ENCODE results near the gene CADM2. TPM values are rescaled to one million over a fixed set of nuclear protein-coding genes. Genes with fewer than 3 reads are reported as not detected.

Gene CADM2
- total and polyA plus RNA-seq, 2 donors (not counting 3 experiments of a cell fraction or from before 2014, with no cell fraction given), result not detected

DNA sequence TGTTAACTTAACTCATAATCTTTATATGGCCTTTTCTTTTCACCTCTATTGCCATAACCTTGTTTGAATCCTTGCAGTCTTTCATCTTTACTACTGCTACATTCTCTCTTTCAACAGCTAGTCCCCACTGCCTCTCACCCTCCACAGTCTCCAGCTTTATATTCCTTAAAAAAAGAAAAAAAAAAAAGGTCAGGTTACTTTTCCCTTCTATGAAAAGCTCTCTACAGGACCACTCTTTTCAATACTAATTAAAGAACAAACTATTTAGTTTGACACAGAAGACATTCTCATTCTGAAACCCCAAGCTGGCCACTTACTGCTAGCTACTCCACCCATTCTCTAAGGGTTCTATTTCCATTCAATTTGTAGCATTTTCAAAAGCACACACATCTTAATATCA is 25.6 kb downstream of the CADM2 start:
- Histone ChIP-seq H2AFZ (ENCODE audit: low read depth, low read length) (no peak overlapping the region), H3K4me1 (ENCODE audit: control insufficient read depth, extremely low read depth, insufficient read depth, low read length) (no peaks in the 10 kb centered on the region), H3K9me3 (replicated peaks; ENCODE audit: control insufficient read depth, insufficient read depth, low read length) (no peaks in the 10 kb centered on the region), H3K27ac (ENCODE audit: insufficient read depth, low read depth, low read length) (no peak overlapping the region), H4K20me1 (replicated peaks; ENCODE audit: control insufficient read depth, extremely low read depth, insufficient read depth, low read length) (no peaks in the 10 kb centered on the region), H3K79me2 (ENCODE audit: control insufficient read depth, insufficient read depth, low read length) (no peaks in the 10 kb centered on the region), H3K27me3 (ENCODE audit: control insufficient read depth in 2 of 2, insufficient read depth in 2 of 2, low read length in 2 of 2) (no peaks in the 10 kb centered on the region), H3K4me3 (replicated peaks in 1 of 3; ENCODE audit: insufficient read depth in 1 of 3, low read depth in 1 of 3, low read length in 3 of 3) (no peak overlapping the region), H3K9ac (replicated peaks; ENCODE audit: extremely low read depth, insufficient read depth, low read length) (no peak overlapping the region), H3K9me1 (replicated peaks; ENCODE audit: control insufficient read depth, extremely low read depth, insufficient read depth, low read length) (no peaks in the 10 kb centered on the region), H3K4me2 (ENCODE audit: insufficient read depth, low read length) (no peak overlapping the region), H3K36me3 (ENCODE audit: control insufficient read depth in 2 of 2, extremely low read depth in 1 of 2, insufficient read depth in 2 of 2, low read length in 2 of 2) (no peaks in the 10 kb centered on the region)
- CTCF ChIA-PET, result no interaction called here
- intact Hi-C loops (cut with micrococcal nuclease) (no loop called here), dilution Hi-C loops (cut with MboI; ENCODE audit: extremely low pct_ligation_motif_present, low sequenced_read_pairs) (no loop called here)
- FAIRE-seq (no peak), DNase-seq (ENCODE audit: low read depth, low spot score) (no peak)
- TF ChIP-seq MYC (IDR thresholded peaks at IDR 0.05; ENCODE audit: low read depth, low read length) (no peak), POLR2A (IDR thresholded peaks at IDR 0.05; ENCODE audit: low read depth, low read length) (no peak), FOS (IDR thresholded peaks at IDR 0.05; ENCODE audit: borderline replicate concordance, insufficient read depth, low read length) (no peak), EZH2 (IDR thresholded peaks at IDR 0.05; ENCODE audit: borderline replicate concordance, low read depth, low read length, severe bottlenecking) (no peak), JUN (IDR thresholded peaks at IDR 0.05; ENCODE audit: borderline replicate concordance, insufficient read depth, insufficient read length, low read depth) (no peak), POLR2AphosphoS5 (IDR thresholded peaks at IDR 0.05; ENCODE audit: insufficient read depth, low read depth, low read length) (no peak), GATA2 (IDR thresholded peaks at IDR 0.05; ENCODE audit: insufficient read depth, insufficient read length, low read depth, low read length) (no peak)
- TF ChIP-seq, protein P1, sequence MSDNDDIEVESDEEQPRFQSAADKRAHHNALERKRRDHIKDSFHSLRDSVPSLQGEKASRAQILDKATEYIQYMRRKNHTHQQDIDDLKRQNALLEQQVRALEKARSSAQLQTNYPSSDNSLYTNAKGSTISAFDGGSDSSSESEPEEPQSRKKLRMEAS (IDR thresholded peaks at IDR 0.05; ENCODE audit: insufficient read depth, insufficient read length), result no peak
- TF ChIP-seq, protein P2, sequence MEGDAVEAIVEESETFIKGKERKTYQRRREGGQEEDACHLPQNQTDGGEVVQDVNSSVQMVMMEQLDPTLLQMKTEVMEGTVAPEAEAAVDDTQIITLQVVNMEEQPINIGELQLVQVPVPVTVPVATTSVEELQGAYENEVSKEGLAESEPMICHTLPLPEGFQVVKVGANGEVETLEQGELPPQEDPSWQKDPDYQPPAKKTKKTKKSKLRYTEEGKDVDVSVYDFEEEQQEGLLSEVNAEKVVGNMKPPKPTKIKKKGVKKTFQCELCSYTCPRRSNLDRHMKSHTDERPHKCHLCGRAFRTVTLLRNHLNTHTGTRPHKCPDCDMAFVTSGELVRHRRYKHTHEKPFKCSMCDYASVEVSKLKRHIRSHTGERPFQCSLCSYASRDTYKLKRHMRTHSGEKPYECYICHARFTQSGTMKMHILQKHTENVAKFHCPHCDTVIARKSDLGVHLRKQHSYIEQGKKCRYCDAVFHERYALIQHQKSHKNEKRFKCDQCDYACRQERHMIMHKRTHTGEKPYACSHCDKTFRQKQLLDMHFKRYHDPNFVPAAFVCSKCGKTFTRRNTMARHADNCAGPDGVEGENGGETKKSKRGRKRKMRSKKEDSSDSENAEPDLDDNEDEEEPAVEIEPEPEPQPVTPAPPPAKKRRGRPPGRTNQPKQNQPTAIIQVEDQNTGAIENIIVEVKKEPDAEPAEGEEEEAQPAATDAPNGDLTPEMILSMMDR (IDR thresholded peaks at IDR 0.05; ENCODE audit: extremely low read depth in 1 of 2, insufficient read depth in 1 of 2, low read depth in 1 of 2, low read length in 2 of 2), result no peak
- BruUV-seq (replicated peaks), result no TSS peak
- POLR2A ChIA-PET, result no interaction called here
